GM12878 (cell line): ENCODE data around the gene PARVA. TPM values are rescaled to one million over a fixed set of nuclear protein-coding genes. Genes with fewer than 3 reads are reported as not detected.

ENCODE experiments used
- ATAC-seq: fragments of 200-7000 bp; cut with Tn5 transposase; 3 replicates; pipeline ENCODE4 v1.9.1; 2020; ENCODE audit warnings: mild to moderate bottlenecking, moderate library complexity
- BruUV-seq: library from RNA; stranded (reverse); fragments of 400-500 nt; replicated peaks from 2 replicates; lab custom pipeline; 2021; lab: Mats Ljungman, UMichigan
- CTCF ChIA-PET: fragments of 300-600 bp; sonication (Branson Sonifier 250); formaldehyde crosslinking; extraction: SDS; loops from one replicate; lab custom pipeline; 2021; ENCODE audit warnings: inconsistent platforms; lab: Yijun Ruan, JAX
- POLR2A ChIA-PET: fragments of 350-600 bp; formaldehyde crosslinking; extraction: SDS; loops from one replicate; lab custom pipeline; 2021; ENCODE audit warnings: inconsistent platforms; lab: Charles Lee
- RAD21 ChIA-PET: fragments of 300-600 bp; sonication (Branson Sonifier 250); formaldehyde crosslinking; loops from one replicate; lab custom pipeline; 2023; ENCODE audit warnings: antibody characterized with exemption; ENCODE audit not compliant: unreplicated experiment; lab: Charles Lee
- SMC1A ChIA-PET: fragments of 300-600 bp; sonication (Branson Sonifier 250); formaldehyde crosslinking; loops from one replicate; lab custom pipeline; 2023; ENCODE audit not compliant: unreplicated experiment, uncharacterized antibody; lab: Charles Lee
- DNase-seq: peaks from one replicate; pipeline ENCODE4 v3.0.0-alpha.2; 2011; ENCODE audit warnings: low read depth, low spot score
- FAIRE-seq: peaks from 3 replicates; lab custom pipeline; 2011; peaks lifted over from hg19 to GRCh38; lab: Jason Lieb, UNC
- H2AFZ ChIP-seq: 2 replicates; pipeline ENCODE4 v1.6.0; 2011; ENCODE audit warnings: low read depth, low read length, control low read depth; ENCODE audit not compliant: control insufficient read depth
- H3K27ac ChIP-seq: 2 replicates; pipeline ENCODE4 v1.5.1; 2011; ENCODE audit warnings: control low read depth; ENCODE audit not compliant: control insufficient read depth, insufficient read depth
- H3K27me3 ChIP-seq, 2 experiments: replicated peaks in 1 of 2; 2 replicates each; pipeline versions ENCODE4 v1.6.0 to v1.6.1; 2011; ENCODE audit warnings: low read length in 1 of 2; ENCODE audit not compliant: control insufficient read depth in 2 of 2, insufficient read depth in 2 of 2
- H3K36me3 ChIP-seq, 2 experiments: 2 replicates each; pipeline ENCODE4 v1.5.1; 2011; ENCODE audit warnings: low read length in 1 of 2; ENCODE audit not compliant: control insufficient read depth in 2 of 2, insufficient read depth in 2 of 2
- H3K4me1 ChIP-seq: 2 replicates; pipeline ENCODE4 v1.6.1; 2011; ENCODE audit warnings: mild to moderate bottlenecking, low read length, moderate library complexity, mixed read lengths; ENCODE audit not compliant: control insufficient read depth, insufficient read depth
- H3K4me2 ChIP-seq: 2 replicates; pipeline ENCODE4 v1.6.0; 2011; ENCODE audit warnings: control low read depth; ENCODE audit not compliant: control insufficient read depth, insufficient read depth
- H3K4me3 ChIP-seq: fragments of 200-600 bp; sonication (generic); 2 replicates; pipeline ENCODE4 v1.5.1; 2016
- H3K79me2 ChIP-seq: 2 replicates; pipeline ENCODE4 v1.6.0; 2011; ENCODE audit warnings: low read length; ENCODE audit not compliant: control insufficient read depth, insufficient read depth
- H3K9ac ChIP-seq: 2 replicates; pipeline ENCODE4 v1.8.0; 2011; ENCODE audit warnings: low read length, control low read depth, mixed read lengths; ENCODE audit not compliant: control insufficient read depth, insufficient read depth
- H3K9me3 ChIP-seq: replicated peaks from 3 replicates; pipeline ENCODE4 v1.5.1; 2011; ENCODE audit warnings: mild to moderate bottlenecking, low read length; ENCODE audit not compliant: control insufficient read depth, insufficient read depth
- H4K20me1 ChIP-seq: 2 replicates; pipeline ENCODE4 v1.6.0; 2011; ENCODE audit not compliant: control insufficient read depth, insufficient read depth
- CHD1 ChIP-seq: IDR thresholded peaks from 2 replicates; pipeline ENCODE4 v1.6.1; 2012; ENCODE audit warnings: low read depth, low read length, improper control_type of control experiment
- KAT2A ChIP-seq: conservative IDR thresholded peaks from 2 replicates; pipeline ENCODE4 v1.6.1; 2011; ENCODE audit warnings: low read depth, low read length; ENCODE audit not compliant: control insufficient read depth
- MAX ChIP-seq: IDR thresholded peaks from 2 replicates; pipeline ENCODE4 v1.6.1; 2012; ENCODE audit warnings: low read depth, low read length, improper control_type of control experiment
- NKRF ChIP-seq: fragments of 450-650 bp; conservative IDR thresholded peaks from 2 replicates; pipeline ENCODE4 v1.6.1; 2017; ENCODE audit warnings: mild to moderate bottlenecking, moderate library complexity
- WGBS: methylation state at CpG from one replicate; pipeline ENCODE4 v1.1.6; 2016; ENCODE audit warnings: low lambda C conversion rate; ENCODE audit not compliant: insufficient replicate concordance, insufficient coverage; ENCODE audit errors: missing lambda C conversion rate; 5-methylcytosine and 5-hydroxymethylcytosine counted together
- in situ Hi-C: fragments of 300-500 bp; cut with MboI; formaldehyde crosslinking; loops from 9 replicates; pipeline ENCODE4 v1.14.3; 2018; ENCODE audit warnings: mixed read lengths
- intact Hi-C: fragments of 100-400 bp; cut with micrococcal nuclease; formaldehyde crosslinking; loops from one replicate; pipeline ENCODE4 v1.14.2; 2022; ENCODE audit not compliant: unreplicated experiment
- polyA plus RNA-seq, 11 experiments: library from polyadenylated mRNA; depleted of rRNA in 4 of 11; unstranded in 6 of 11; stranded (reverse) in 5 of 11; fragments of >200 nt; fragmentation: Nextera tagmentation in 4 of 11; fragmentation: Illumina TruSeq in 1 of 11; extraction: Ambion mirVana in 4 of 11; extraction: Trizol in 1 of 11; gene quantifications; 1 replicate in 1 of 11; 2 replicates in 10 of 11; pipeline versions ENCODE4 v1.2.1 to v1.2.3, GENCODE V29; 2011 to 2016; ENCODE audit warnings: inconsistent platforms in 2 of 11, missing spikeins in 2 of 11, low read depth in 1 of 11
- total RNA-seq, 4 experiments: library from RNA; depleted of rRNA in 3 of 4; stranded (reverse); fragments of >200 nt in 3 of 4; fragmentation: Illumina TruSeq in 1 of 4; extraction: Trizol in 1 of 4; gene quantifications; 2 replicates each; pipeline versions ENCODE4 v1.2.1 to v1.2.3, GENCODE V29; 2013 to 2021

Gene PARVA
- total and polyA plus RNA-seq, 10 of the 15 experiments (the other 5 are each of a cell fraction or from before 2014, with no cell fraction given), result 0.01 to 0.44 (median 0.03) TPM; not detected in 7

GRCh38 chr11:12496181-12497025 is 119.0 kb downstream of the PARVA start:
- Histone ChIP-seq H3K9ac (no peak overlapping the region), H3K4me1 (no peaks in the 10 kb centered on the region), H3K79me2 (no peaks in the 10 kb centered on the region), H4K20me1 (no peaks in the 10 kb centered on the region), H3K9me3 (no peaks in the 10 kb centered on the region), H3K27me3 (no peaks in the 10 kb centered on the region), H2AFZ (no peak overlapping the region), H3K36me3 (no peaks in the 10 kb centered on the region), H3K4me2 (no peak overlapping the region), H3K4me3 (no peak overlapping the region), H3K27ac (no peak overlapping the region)
- WGBS, result 37% methylated on average over 6 of the region's 6 CpGs
- CTCF ChIA-PET, result no interaction called here
- TF ChIP-seq MAX (no peak), KAT2A (no peak), NKRF (no peak), CHD1 (no peak)
- no peak for DNase-seq
- ATAC-seq, result no peak
- intact Hi-C loops (no loop called here), in situ Hi-C loops (no loop called here)
- POLR2A ChIA-PET, result no interaction called here
- SMC1A ChIA-PET, result no interaction called here
- no TSS peak for BruUV-seq
- no peak for FAIRE-seq
- RAD21 ChIA-PET, result no interaction called here
